HepG2 (cell line): ENCODE results near the gene SPATA13. TPM values are rescaled to one million over a fixed set of nuclear protein-coding genes. Genes with fewer than 3 reads are reported as not detected.

ENCODE experiments used
- ATAC-seq: fragments of 200-7000 bp; cut with Tn5 transposase; 3 replicates; pipeline ENCODE4 v1.9.1; 2020; ENCODE audit warnings: mild to moderate bottlenecking, moderate library complexity
- BruUV-seq: library from RNA; stranded (reverse); fragments of 400-500 nt; replicated peaks from 2 replicates; lab custom pipeline; 2021; lab: Mats Ljungman, UMichigan
- CTCF ChIA-PET: fragments of 300-600 bp; formaldehyde crosslinking; extraction: SDS; loops from one replicate; lab custom pipeline; 2021; ENCODE audit warnings: low total read pairs, inconsistent platforms, low intra/inter-chr PET ratio; lab: Yijun Ruan, JAX
- POLR2A ChIA-PET: fragments of 350-600 bp; sonication (Branson Sonifier 250); formaldehyde crosslinking; loops from one replicate; lab custom pipeline; 2020; ENCODE audit warnings: antibody characterized with exemption, inconsistent platforms; lab: Yijun Ruan, JAX
- DNase-seq: peaks from one replicate; pipeline ENCODE4 v3.0.0-alpha.2; 2015; ENCODE audit warnings: low spot score
- FAIRE-seq: peaks from 3 replicates; lab custom pipeline; 2011; peaks lifted over from hg19 to GRCh38; lab: Jason Lieb, UNC
- H2AFZ ChIP-seq: one replicate; pipeline ENCODE4 v1.6.1; 2011; ENCODE audit warnings: low read length, inconsistent platforms
- H3K27ac ChIP-seq: fragments of 300-600 bp; 3 replicates; pipeline ENCODE4 v1.8.0; 2011; ENCODE audit warnings: mixed run types, mild to moderate bottlenecking, mixed read lengths, low read length, inconsistent platforms; ENCODE audit not compliant: insufficient read depth; ENCODE audit errors: extremely low read length
- H3K27me3 ChIP-seq, 2 experiments: fragments of 200-600 bp in 1 of 2; 2 replicates in 1 of 2; 3 replicates in 1 of 2; pipeline versions ENCODE4 v1.6.0 to v1.8.0; 2011; ENCODE audit warnings: low read length in 2 of 2, mild to moderate bottlenecking in 2 of 2, moderate library complexity in 2 of 2, inconsistent platforms in 1 of 2; ENCODE audit not compliant: insufficient read depth in 2 of 2, control insufficient read depth in 1 of 2
- H3K36me3 ChIP-seq, 2 experiments: fragments of 200-600 bp in 1 of 2; replicated peaks in 1 of 2; 2 replicates in 1 of 2; 3 replicates in 1 of 2; pipeline versions ENCODE4 v1.5.1 to v1.8.0; 2011; ENCODE audit warnings: low read length in 2 of 2, inconsistent platforms in 1 of 2; ENCODE audit not compliant: insufficient read depth in 2 of 2, control insufficient read depth in 1 of 2
- H3K4me1 ChIP-seq: 2 replicates; pipeline ENCODE4 v1.5.1; 2012; ENCODE audit warnings: low read length, inconsistent platforms; ENCODE audit not compliant: insufficient read depth
- H3K4me2 ChIP-seq: 2 replicates; pipeline ENCODE4 v1.6.0; 2011; ENCODE audit warnings: low read depth, low read length, inconsistent platforms
- H3K4me3 ChIP-seq, 3 experiments: fragments of 200-600 bp in 1 of 3; sonication (generic), shearing (Covaris generic) in 1 of 3; replicated peaks in 1 of 3; 2 replicates each; pipeline ENCODE4 v1.5.1; 2011 to 2016; ENCODE audit warnings: low read length in 3 of 3, inconsistent platforms in 2 of 3, low read depth in 2 of 3, mild to moderate bottlenecking in 2 of 3, control low read depth in 1 of 3, mixed read lengths in 1 of 3; ENCODE audit not compliant: insufficient read depth in 1 of 3
- H3K79me2 ChIP-seq: one replicate; pipeline ENCODE4 v1.6.1; 2011; ENCODE audit warnings: low read length, inconsistent platforms; ENCODE audit not compliant: insufficient read depth
- H3K9ac ChIP-seq: 2 replicates; pipeline ENCODE4 v1.6.0; 2011; ENCODE audit warnings: mild to moderate bottlenecking, low read depth, low read length, inconsistent platforms; ENCODE audit not compliant: insufficient read depth
- H3K9me3 ChIP-seq: 2 replicates; pipeline ENCODE4 v1.5.1; 2012; ENCODE audit warnings: mild to moderate bottlenecking, low read length
- H4K20me1 ChIP-seq: 2 replicates; pipeline ENCODE4 v1.6.0; 2011; ENCODE audit warnings: inconsistent platforms, mild to moderate bottlenecking, low read length, moderate library complexity; ENCODE audit not compliant: insufficient read depth
- AHDC1 ChIP-seq: sonication (generic); formaldehyde crosslinking; IDR thresholded peaks from 2 replicates; pipeline ENCODE4 v1.5.1; 2020; ENCODE audit warnings: mild to moderate bottlenecking, missing genetic modification reagents, borderline replicate concordance
- ARID4A ChIP-seq: sonication (generic); formaldehyde crosslinking; IDR thresholded peaks from 2 replicates; pipeline ENCODE4 v1.5.0; 2020; ENCODE audit warnings: mild to moderate bottlenecking, missing genetic modification reagents, borderline replicate concordance
- RFX5 ChIP-seq: IDR thresholded peaks from 2 replicates; pipeline ENCODE4 v1.6.1; 2011; ENCODE audit warnings: low read depth, low read length, improper control_type of control experiment
- SALL1 ChIP-seq: sonication (generic); formaldehyde crosslinking; IDR thresholded peaks from 2 replicates; pipeline ENCODE4 v1.8.0; 2022; ENCODE audit warnings: mild to moderate bottlenecking, missing genetic modification reagents
- TBX2 ChIP-seq: sonication (generic); formaldehyde crosslinking; IDR thresholded peaks from 2 replicates; pipeline ENCODE4 v1.5.0; 2020; ENCODE audit warnings: missing genetic modification reagents, mild to moderate bottlenecking, borderline replicate concordance
- TFAP4 ChIP-seq: sonication (generic); IDR thresholded peaks from 2 replicates; pipeline ENCODE4 v1.6.1; 2016; ENCODE audit warnings: low read depth, borderline replicate concordance
- ZNF18 ChIP-seq: sonication (generic); formaldehyde crosslinking; IDR thresholded peaks from 2 replicates; pipeline ENCODE4 v1.8.0; 2022; ENCODE audit warnings: mild to moderate bottlenecking, missing genetic modification reagents; ENCODE audit not compliant: insufficient replicate concordance
- ZNF292 ChIP-seq: sonication (generic); formaldehyde crosslinking; IDR thresholded peaks from 2 replicates; pipeline ENCODE4 v1.8.1; 2022; ENCODE audit warnings: mild to moderate bottlenecking, low read depth, missing genetic modification reagents, borderline replicate concordance
- ZSCAN30 ChIP-seq: sonication (generic); formaldehyde crosslinking; IDR thresholded peaks from 2 replicates; pipeline ENCODE4 v1.5.0; 2020; ENCODE audit warnings: mild to moderate bottlenecking, missing genetic modification reagents
- WGBS: methylation state at CpG from one replicate; pipeline ENCODE4 v1.1.6; 2017; ENCODE audit warnings: low lambda C conversion rate; 5-methylcytosine and 5-hydroxymethylcytosine counted together
- in situ Hi-C: cut with HindIII; loops from 2 replicates; pipeline ENCODE4 v1.10.0; 2017; ENCODE audit warnings: low pct_unique_long_range_greater_than_20kb; ENCODE audit not compliant: extremely low pct_ligation_motif_present
- intact Hi-C: fragments of 100-400 bp; cut with micrococcal nuclease; formaldehyde crosslinking; loops from one replicate; pipeline ENCODE4 v1.10.0; 2022; ENCODE audit not compliant: unreplicated experiment
- polyA plus RNA-seq, 8 experiments: library from polyadenylated mRNA; depleted of rRNA in 3 of 8; stranded (reverse) in 7 of 8; unstranded in 1 of 8; fragments of >200 nt; fragmentation: Illumina TruSeq in 4 of 8; extraction: Trizol in 4 of 8; gene quantifications; 2 replicates each; pipeline versions ENCODE4 v1.2.1 to v1.2.3, GENCODE V29; 2011 to 2016; ENCODE audit warnings: low read depth in 4 of 8, missing spikeins in 1 of 8, mixed read lengths in 1 of 8; ENCODE audit not compliant: insufficient read depth in 1 of 8
- total RNA-seq, 5 experiments: library from RNA; depleted of rRNA; stranded (reverse); fragments of >200 nt; fragmentation: Illumina TruSeq; extraction: Trizol; gene quantifications; 2 replicates each; pipeline ENCODE4 v1.2.3, GENCODE V29; 2016; ENCODE audit warnings: low read depth in 1 of 5

The SPATA13 gene
- total and polyA plus RNA-seq, 2 of the 13 experiments (the other 11 are each of a cell fraction or from before 2014, with no cell fraction given), result 11.3 to 14.2 TPM

GRCh38 chr13:24270639-24271141, 110.2 kb downstream of the SPATA13 start:
- Histone ChIP-seq H3K27me3 (no peaks in the 10 kb centered on the region), H3K27ac (peak overlapping the region; percentile 71), H3K36me3 (peaks cover 2 to 3% of the 10 kb centered on the region in 2 experiments; a peak in 1 of 5 replicates), H3K9me3 (no peaks in the 10 kb centered on the region), H4K20me1 (peaks cover 3% of the 10 kb centered on the region; the same call in 1 of the 2 replicates), H3K4me3 (peak overlapping the region; percentile 58 to 69 (median 61)), H3K4me2 (peak overlapping the region; percentile 88), H3K9ac (peak overlapping the region; percentile 55), H3K4me1 (peaks cover 34% of the 10 kb centered on the region), H2AFZ (no peak overlapping the region), H3K79me2 (peaks cover 6% of the 10 kb centered on the region)
- ChIA-PET CTCF (no interaction called here), POLR2A (interaction anchor here (1.0 kb wide), 1 partner anchor 110 kb away, joined by 3 read pairs; the partner anchor contains the start of gene SPATA13)
- DNase-seq, result peak; percentile 47
- intact Hi-C loops, result loop anchor here (1.0 kb wide), 1 partner anchor 7 kb away; no protein-coding TSS in a partner anchor
- BruUV-seq, result no TSS peak
- in situ Hi-C loops, result no loop called here
- WGBS, result 1% methylated on average over 9 of the region's 10 CpGs
- peak; percentile 82 for ATAC-seq
- FAIRE-seq, result peak; percentile 85
- peak; percentile 25; the same call in 1 of the 2 replicates for TF ChIP-seq SALL1
- TF ChIP-seq ZNF292 (CRISPR knock-in tag), result peak; percentile 73; the same call in 1 of the 2 replicates
- TF ChIP-seq TFAP4, result 0 out of 2 replicates have a peak, but pooled peaks have one; percentile 26
- 0 out of 2 replicates have a peak, but pooled peaks have one; percentile 57 for TF ChIP-seq ZSCAN30 (CRISPR knock-in tag)
- 0 out of 2 replicates have a peak, but pooled peaks have one; percentile 21 for TF ChIP-seq TBX2 (CRISPR knock-in tag)
- no peak for TF ChIP-seq ZNF18 (CRISPR knock-in tag)
- TF ChIP-seq ARID4A, result peak; percentile 31; the same call in 1 of the 2 replicates
- TF ChIP-seq RFX5, result peak; percentile 47; the same call in 1 of the 2 replicates
- TF ChIP-seq AHDC1, result no peak
